ENCODE results near the gene PPP2R3B. TPM values are rescaled to one million over a fixed set of nuclear protein-coding genes. Genes with fewer than 3 reads are reported as not detected.

PPP2R3B gene
- total and polyA plus RNA-seq, 2 of the 13 experiments (the other 11 are each of a cell fraction or from before 2014, with no cell fraction given): 17.0 to 21.4 TPM

DNA sequence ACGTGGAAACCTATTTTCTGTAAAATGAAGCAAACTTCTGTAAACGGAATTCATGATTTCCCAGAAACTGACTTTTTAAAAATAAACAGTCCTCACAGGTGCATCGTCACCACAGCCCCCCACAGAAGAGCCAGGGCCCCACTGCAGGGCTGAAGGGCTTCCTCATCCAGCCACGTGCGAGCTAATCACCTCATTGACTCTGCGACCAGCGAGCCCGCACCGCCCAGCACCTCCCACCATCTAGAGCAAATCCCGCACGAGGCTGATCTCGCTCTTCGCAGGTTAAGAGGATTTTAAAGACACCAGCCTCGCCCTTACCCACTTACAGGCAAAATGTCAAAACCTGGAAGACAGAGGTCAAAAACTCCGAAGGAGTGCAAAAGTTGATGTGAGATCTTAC, 14.8 kb downstream of the PPP2R3B start:
- Histone ChIP-seq H4K20me1 (ENCODE audit: insufficient read depth, low read length) (0 out of 2 replicates have a peak, but pooled peaks cover 6% of the 10 kb centered on the region), H2AFZ (ENCODE audit: low read length) (no peak overlapping the region), H3K9ac (ENCODE audit: insufficient read depth, low read depth, low read length) (no peak overlapping the region), H3K27me3 (ENCODE audit: control insufficient read depth in 1 of 2, insufficient read depth in 2 of 2, low read length in 2 of 2) (no peaks in the 10 kb centered on the region; a peak in 1 of 5 replicates), H3K9me3 (ENCODE audit: low read length) (no peaks in the 10 kb centered on the region), H3K4me3 (replicated peaks in 1 of 3; ENCODE audit: insufficient read depth in 1 of 3, low read depth in 2 of 3, low read length in 3 of 3) (no peak overlapping the region), H3K79me2 (ENCODE audit: insufficient read depth, low read length) (peaks cover 7% of the 10 kb centered on the region), H3K4me1 (ENCODE audit: insufficient read depth, low read length) (peaks cover 27% of the 10 kb centered on the region), H3K27ac (ENCODE audit: extremely low read length, insufficient read depth, low read length) (no peak overlapping the region), H3K4me2 (ENCODE audit: low read depth, low read length) (no peak overlapping the region), H3K36me3 (replicated peaks in 1 of 2; ENCODE audit: control insufficient read depth in 1 of 2, insufficient read depth in 2 of 2, low read length in 2 of 2) (no peaks in the 10 kb centered on the region)
- in situ Hi-C loops (cut with HindIII; ENCODE audit: extremely low pct_ligation_motif_present, low pct_unique_long_range_greater_than_20kb): no loop called here
- CTCF ChIA-PET (ENCODE audit: low intra/inter-chr PET ratio, low total read pairs): no interaction called here
- intact Hi-C loops (cut with micrococcal nuclease; ENCODE audit: unreplicated experiment): loop anchor here (10.0 kb wide), 1 partner anchor 47 kb away; no protein-coding TSS in a partner anchor
- whole genome bisulfite sequencing (ENCODE audit: low lambda C conversion rate): 94% methylated on average over 15 of the region's 15 CpGs
- POLR2A ChIA-PET: no interaction called here
- FAIRE-seq: no peak
- no TSS peak for BruUV-seq (replicated peaks)
- DNase-seq (ENCODE audit: low spot score): no peak
- TF ChIP-seq HCFC1 (IDR thresholded peaks at IDR 0.05; ENCODE audit: low read depth, low read length) (no peak), U2AF2 (IDR thresholded peaks at IDR 0.05; ENCODE audit: low read depth, low read length) (no peak), FOXK2 (IDR thresholded peaks at IDR 0.05) (no peak), KAT8 (CRISPR knock-in tag; IDR thresholded peaks at IDR 0.05) (no peak), SIN3A (IDR thresholded peaks at IDR 0.05; ENCODE audit: borderline replicate concordance, low read depth, low read length) (no peak), TGIF2 (CRISPR knock-in tag; IDR thresholded peaks at IDR 0.05) (no peak), SUZ12 (IDR thresholded peaks at IDR 0.05; ENCODE audit: low read depth, low read length) (no peak), KAT7 (CRISPR knock-in tag; IDR thresholded peaks at IDR 0.05; ENCODE audit: borderline replicate concordance) (no peak), CBX5 (CRISPR knock-in tag; IDR thresholded peaks at IDR 0.05; ENCODE audit: borderline replicate concordance) (no peak), ZNF550 (CRISPR knock-in tag; IDR thresholded peaks at IDR 0.05; ENCODE audit: borderline replicate concordance) (no peak), MXI1 (IDR thresholded peaks at IDR 0.05; ENCODE audit: borderline replicate concordance, low read depth, low read length) (no peak)
- TF ChIP-seq, protein P1, sequence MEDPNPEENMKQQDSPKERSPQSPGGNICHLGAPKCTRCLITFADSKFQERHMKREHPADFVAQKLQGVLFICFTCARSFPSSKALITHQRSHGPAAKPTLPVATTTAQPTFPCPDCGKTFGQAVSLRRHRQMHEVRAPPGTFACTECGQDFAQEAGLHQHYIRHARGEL (CRISPR knock-in tag; IDR thresholded peaks at IDR 0.05): no peak
- TF ChIP-seq, protein P2, sequence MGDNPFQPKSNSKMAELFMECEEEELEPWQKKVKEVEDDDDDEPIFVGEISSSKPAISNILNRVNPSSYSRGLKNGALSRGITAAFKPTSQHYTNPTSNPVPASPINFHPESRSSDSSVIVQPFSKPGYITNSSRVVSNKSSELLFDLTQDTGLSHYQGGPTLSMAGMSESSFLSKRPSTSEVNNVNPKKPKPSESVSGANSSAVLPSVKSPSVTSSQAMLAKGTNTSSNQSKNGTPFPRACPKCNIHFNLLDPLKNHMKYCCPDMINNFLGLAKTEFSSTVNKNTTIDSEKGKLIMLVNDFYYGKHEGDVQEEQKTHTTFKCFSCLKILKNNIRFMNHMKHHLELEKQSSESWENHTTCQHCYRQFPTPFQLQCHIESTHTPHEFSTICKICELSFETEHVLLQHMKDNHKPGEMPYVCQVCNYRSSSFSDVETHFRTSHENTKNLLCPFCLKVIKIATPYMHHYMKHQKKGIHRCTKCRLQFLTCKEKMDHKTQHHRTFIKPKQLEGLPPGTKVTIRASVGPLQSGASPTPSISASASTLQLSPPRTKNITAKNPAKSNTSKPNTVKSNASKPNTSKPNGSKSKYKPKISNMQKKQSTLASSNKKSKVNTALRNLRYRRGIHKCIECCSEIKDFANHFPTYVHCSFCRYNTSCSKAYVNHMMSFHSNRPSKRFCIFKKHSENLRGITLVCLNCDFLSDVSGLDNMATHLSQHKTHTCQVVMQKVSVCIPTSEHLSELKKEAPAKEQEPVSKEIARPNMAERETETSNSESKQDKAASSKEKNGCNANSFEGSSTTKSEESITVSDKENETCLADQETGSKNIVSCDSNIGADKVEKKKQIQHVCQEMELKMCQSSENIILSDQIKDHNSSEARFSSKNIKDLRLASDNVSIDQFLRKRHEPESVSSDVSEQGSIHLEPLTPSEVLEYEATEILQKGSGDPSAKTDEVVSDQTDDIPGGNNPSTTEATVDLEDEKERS (CRISPR knock-in tag; IDR thresholded peaks at IDR 0.05): no peak
- no peak for ATAC-seq

Measured in HepG2 (cell line).